Glutamatergic neuron (in vitro differentiated cells): ENCODE measurements around the gene SLC25A13. TPM values are rescaled to one million over a fixed set of nuclear protein-coding genes. Genes with fewer than 3 reads are reported as not detected.

Experiments used
- DNase-seq: peaks from one replicate; pipeline ENCODE4 v3.0.0; 2022
- H3K27ac Mint-ChIP-seq: one replicate; pipeline ENCODE4 v1.8.0; 2020; ENCODE audit warnings: mild to moderate bottlenecking, mixed read lengths, inconsistent platforms; ENCODE audit not compliant: unreplicated experiment
- H3K27me3 Mint-ChIP-seq: one replicate; pipeline ENCODE4 v1.8.0; 2020; ENCODE audit warnings: mild to moderate bottlenecking, moderate library complexity, mixed read lengths, inconsistent platforms; ENCODE audit not compliant: unreplicated experiment
- H3K36me3 Mint-ChIP-seq: one replicate; pipeline ENCODE4 v1.8.0; 2020; ENCODE audit warnings: mild to moderate bottlenecking, mixed read lengths, inconsistent platforms; ENCODE audit not compliant: unreplicated experiment
- H3K4me1 Mint-ChIP-seq: one replicate; pipeline ENCODE4 v1.8.0; 2020; ENCODE audit warnings: mild to moderate bottlenecking, low read depth, mixed read lengths, inconsistent platforms; ENCODE audit not compliant: unreplicated experiment
- H3K4me3 Mint-ChIP-seq: one replicate; pipeline ENCODE4 v1.8.0; 2020; ENCODE audit warnings: mild to moderate bottlenecking, mixed read lengths, inconsistent platforms; ENCODE audit not compliant: unreplicated experiment
- H3K9me3 Mint-ChIP-seq: one replicate; pipeline ENCODE4 v1.8.0; 2020; ENCODE audit warnings: mild to moderate bottlenecking, moderate library complexity, mixed read lengths, inconsistent platforms; ENCODE audit not compliant: unreplicated experiment
- total RNA-seq: library from RNA; stranded (reverse); fragmentation: NEBNext Ultra II Directional; extraction: Animal tissue kit (Norgen Biotek cat#: 25700); gene quantifications from one replicate; pipeline ENCODE4 v1.2.1, GENCODE V29; 2021; ENCODE audit not compliant: unreplicated experiment
- TF ChIP-seq, protein P1 (sequence below): fragments of 200-600 bp; sonication (generic); IDR thresholded peaks from one replicate; pipeline ENCODE4 v1.5.0; 2021; ENCODE audit not compliant: partially characterized antibody, unreplicated experiment

SLC25A13 gene
- total RNA-seq, 1 donor from 2014 or later = 48.5 TPM

- H3K36me3 Mint-ChIP-seq = no peaks in the 10 kb centered on the region
- H3K9me3 Mint-ChIP-seq = no peaks in the 10 kb centered on the region
- H3K27me3 Mint-ChIP-seq = no peaks in the 10 kb centered on the region
- no peak for DNase-seq
- no peak overlapping the region for H3K4me3 Mint-ChIP-seq
- H3K4me1 Mint-ChIP-seq = no peaks in the 10 kb centered on the region
- TF ChIP-seq, protein P1, sequence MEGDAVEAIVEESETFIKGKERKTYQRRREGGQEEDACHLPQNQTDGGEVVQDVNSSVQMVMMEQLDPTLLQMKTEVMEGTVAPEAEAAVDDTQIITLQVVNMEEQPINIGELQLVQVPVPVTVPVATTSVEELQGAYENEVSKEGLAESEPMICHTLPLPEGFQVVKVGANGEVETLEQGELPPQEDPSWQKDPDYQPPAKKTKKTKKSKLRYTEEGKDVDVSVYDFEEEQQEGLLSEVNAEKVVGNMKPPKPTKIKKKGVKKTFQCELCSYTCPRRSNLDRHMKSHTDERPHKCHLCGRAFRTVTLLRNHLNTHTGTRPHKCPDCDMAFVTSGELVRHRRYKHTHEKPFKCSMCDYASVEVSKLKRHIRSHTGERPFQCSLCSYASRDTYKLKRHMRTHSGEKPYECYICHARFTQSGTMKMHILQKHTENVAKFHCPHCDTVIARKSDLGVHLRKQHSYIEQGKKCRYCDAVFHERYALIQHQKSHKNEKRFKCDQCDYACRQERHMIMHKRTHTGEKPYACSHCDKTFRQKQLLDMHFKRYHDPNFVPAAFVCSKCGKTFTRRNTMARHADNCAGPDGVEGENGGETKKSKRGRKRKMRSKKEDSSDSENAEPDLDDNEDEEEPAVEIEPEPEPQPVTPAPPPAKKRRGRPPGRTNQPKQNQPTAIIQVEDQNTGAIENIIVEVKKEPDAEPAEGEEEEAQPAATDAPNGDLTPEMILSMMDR = no peak
- no peak overlapping the region for H3K27ac Mint-ChIP-seq
Measured at GRCh38 chr7:96355990-96356506, 34.1 kb upstream of the SLC25A13 start.

DNA sequence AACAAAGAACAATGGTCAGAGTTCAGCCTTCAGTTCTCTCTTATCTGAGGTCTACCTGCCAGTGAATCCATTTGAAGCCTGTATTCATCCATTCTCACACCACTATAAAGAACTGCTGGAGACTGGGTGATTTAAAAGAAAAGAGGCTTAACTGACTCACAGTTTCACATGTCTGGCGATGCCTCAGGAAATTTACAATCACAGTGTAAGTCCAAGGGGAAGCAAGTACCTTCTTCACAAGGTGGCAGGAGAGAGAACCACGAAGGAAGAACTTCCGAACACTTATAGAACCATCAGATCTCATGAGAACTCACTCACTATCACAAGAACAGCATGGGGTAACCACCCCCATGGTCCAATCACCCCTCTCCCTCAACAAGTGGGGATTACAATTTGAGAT is 33.0 kb upstream of the SLC25A13 start:
- Mint-ChIP-seq H3K27ac (no peak overlapping the region), H3K27me3 (no peaks in the 10 kb centered on the region), H3K36me3 (no peaks in the 10 kb centered on the region), H3K4me3 (no peak overlapping the region), H3K9me3 (no peaks in the 10 kb centered on the region), H3K4me1 (no peaks in the 10 kb centered on the region)
- DNase-seq = no peak
- TF ChIP-seq, protein P1 = no peak

- H3K27me3 Mint-ChIP-seq = no peaks in the 10 kb centered on the region
- H3K4me3 Mint-ChIP-seq = no peak overlapping the region
- no peaks in the 10 kb centered on the region for H3K4me1 Mint-ChIP-seq
- no peak overlapping the region for H3K27ac Mint-ChIP-seq
- H3K36me3 Mint-ChIP-seq = no peaks in the 10 kb centered on the region
- no peaks in the 10 kb centered on the region for H3K9me3 Mint-ChIP-seq
- TF ChIP-seq, protein P1 = no peak
- DNase-seq = no peak
Measured at GRCh38 chr7:96349572-96349971, 27.7 kb upstream of the SLC25A13 start.

GRCh38 chr7:96347471-96347870 is 25.6 kb upstream of the SLC25A13 start:
- Mint-ChIP-seq H3K36me3 (no peaks in the 10 kb centered on the region), H3K4me3 (no peak overlapping the region), H3K27me3 (no peaks in the 10 kb centered on the region), H3K27ac (no peak overlapping the region), H3K4me1 (no peaks in the 10 kb centered on the region), H3K9me3 (no peaks in the 10 kb centered on the region)
- DNase-seq = no peak
- TF ChIP-seq, protein P1 = no peak

- TF ChIP-seq, protein P1 = no peak
- H3K4me3 Mint-ChIP-seq = no peak overlapping the region
- no peaks in the 10 kb centered on the region for H3K9me3 Mint-ChIP-seq
- no peaks in the 10 kb centered on the region for H3K36me3 Mint-ChIP-seq
- no peak overlapping the region for H3K27ac Mint-ChIP-seq
- no peaks in the 10 kb centered on the region for H3K4me1 Mint-ChIP-seq
- no peaks in the 10 kb centered on the region for H3K27me3 Mint-ChIP-seq
- no peak for DNase-seq
Measured at GRCh38 chr7:96346293-96346953, 24.5 kb upstream of the SLC25A13 start.
